Neural crest cell (in vitro differentiated cells): ENCODE data around the gene FAM219B. TPM values are rescaled to one million over a fixed set of nuclear protein-coding genes. Genes with fewer than 3 reads are reported as not detected.

Experiments used
- DNase-seq: peaks from one replicate; pipeline ENCODE4 v3.0.0; 2021; ENCODE audit warnings: low read depth, mixed read lengths, low spot score
- H3K27ac Mint-ChIP-seq: one replicate; pipeline ENCODE4 v1.8.0; 2021; ENCODE audit warnings: mild to moderate bottlenecking, mixed read lengths; ENCODE audit not compliant: unreplicated experiment
- H3K27me3 Mint-ChIP-seq: 2 replicates; pipeline ENCODE4 v1.8.0; 2021; ENCODE audit warnings: low read depth, mild to moderate bottlenecking, mixed read lengths
- H3K36me3 Mint-ChIP-seq: 2 replicates; pipeline ENCODE4 v1.8.0; 2021; ENCODE audit warnings: low read depth, mild to moderate bottlenecking, mixed read lengths
- H3K4me1 Mint-ChIP-seq: 2 replicates; pipeline ENCODE4 v1.8.0; 2021; ENCODE audit warnings: mixed read lengths
- H3K4me3 Mint-ChIP-seq: one replicate; pipeline ENCODE4 v1.8.0; 2021; ENCODE audit warnings: mild to moderate bottlenecking, mixed read lengths
- H3K9me3 Mint-ChIP-seq: 2 replicates; pipeline ENCODE4 v1.8.0; 2021; ENCODE audit warnings: mixed read lengths
- total RNA-seq: library from RNA; stranded (reverse); gene quantifications from 2 replicates; pipeline ENCODE4 v1.2.1, GENCODE V29; 2021
- TF ChIP-seq, protein P1 (sequence below): fragments of 200-600 bp; sonication (generic); conservative IDR thresholded peaks from 2 replicates; pipeline ENCODE4 v1.5.0; 2021; ENCODE audit warnings: antibody characterized with exemption, mild to moderate bottlenecking

The FAM219B gene
- total RNA-seq, 1 donor from 2014 or later: 138 TPM

DNA sequence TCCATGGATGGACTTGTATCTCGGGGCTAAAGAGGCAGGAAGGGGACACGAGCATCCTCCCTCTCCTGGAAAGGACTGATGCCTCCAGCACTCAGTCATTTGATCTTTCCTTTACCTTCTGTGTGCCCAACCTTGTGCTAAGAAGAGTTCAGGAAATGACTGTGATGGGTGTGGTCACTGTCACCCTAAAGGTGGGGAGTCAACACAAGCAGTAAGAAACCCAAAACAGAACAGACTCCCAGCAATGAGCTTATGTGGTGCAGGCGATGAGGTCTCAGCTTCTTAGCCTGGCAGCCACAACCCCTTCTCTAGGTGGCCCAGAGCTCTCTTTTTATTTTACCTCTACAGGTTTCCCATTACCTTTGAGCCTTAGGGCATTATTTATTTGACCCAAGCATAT lies 13.0 kb downstream of the FAM219B start:
- H3K36me3 Mint-ChIP-seq: peaks cover 7% of the 10 kb centered on the region
- no peak overlapping the region for H3K27ac Mint-ChIP-seq

DNA sequence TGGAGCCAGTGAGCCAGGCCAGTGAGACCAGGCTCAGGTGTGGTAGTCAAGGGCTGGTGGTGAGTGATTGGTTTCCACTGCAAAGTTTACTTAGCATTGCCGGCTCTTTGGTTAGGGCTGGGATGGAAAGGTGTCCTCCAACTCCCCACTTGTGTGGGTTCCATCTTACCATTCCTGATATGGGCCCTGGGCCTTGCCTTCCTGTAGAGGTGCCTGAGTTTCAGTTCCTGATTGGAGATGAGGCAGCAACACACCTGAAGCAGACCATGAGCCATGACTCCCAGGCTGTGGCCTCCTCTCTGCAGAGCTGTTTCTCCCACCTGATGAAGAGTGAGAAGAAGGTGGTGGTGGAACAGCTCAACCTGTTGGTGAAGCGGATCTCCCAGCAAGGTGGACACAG lies 13.7 kb downstream of the FAM219B start:
- Mint-ChIP-seq H3K4me3 (peak overlapping the region; percentile 80), H3K4me1 (peaks cover 22% of the 10 kb centered on the region), H3K9me3 (no peaks in the 10 kb centered on the region), H3K36me3 (peaks cover 4% of the 10 kb centered on the region), H3K27ac (no peak overlapping the region), H3K27me3 (no peaks in the 10 kb centered on the region)
- TF ChIP-seq, protein P1, sequence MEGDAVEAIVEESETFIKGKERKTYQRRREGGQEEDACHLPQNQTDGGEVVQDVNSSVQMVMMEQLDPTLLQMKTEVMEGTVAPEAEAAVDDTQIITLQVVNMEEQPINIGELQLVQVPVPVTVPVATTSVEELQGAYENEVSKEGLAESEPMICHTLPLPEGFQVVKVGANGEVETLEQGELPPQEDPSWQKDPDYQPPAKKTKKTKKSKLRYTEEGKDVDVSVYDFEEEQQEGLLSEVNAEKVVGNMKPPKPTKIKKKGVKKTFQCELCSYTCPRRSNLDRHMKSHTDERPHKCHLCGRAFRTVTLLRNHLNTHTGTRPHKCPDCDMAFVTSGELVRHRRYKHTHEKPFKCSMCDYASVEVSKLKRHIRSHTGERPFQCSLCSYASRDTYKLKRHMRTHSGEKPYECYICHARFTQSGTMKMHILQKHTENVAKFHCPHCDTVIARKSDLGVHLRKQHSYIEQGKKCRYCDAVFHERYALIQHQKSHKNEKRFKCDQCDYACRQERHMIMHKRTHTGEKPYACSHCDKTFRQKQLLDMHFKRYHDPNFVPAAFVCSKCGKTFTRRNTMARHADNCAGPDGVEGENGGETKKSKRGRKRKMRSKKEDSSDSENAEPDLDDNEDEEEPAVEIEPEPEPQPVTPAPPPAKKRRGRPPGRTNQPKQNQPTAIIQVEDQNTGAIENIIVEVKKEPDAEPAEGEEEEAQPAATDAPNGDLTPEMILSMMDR: no peak
- no peak for DNase-seq

More for the DNA sequence above, 13.0 kb downstream of the FAM219B start:
- peak overlapping the region; percentile 80 for H3K4me3 Mint-ChIP-seq
- H3K27me3 Mint-ChIP-seq: no peaks in the 10 kb centered on the region
- H3K4me1 Mint-ChIP-seq: peaks cover 22% of the 10 kb centered on the region
- TF ChIP-seq, protein P1: no peak
- H3K9me3 Mint-ChIP-seq: no peaks in the 10 kb centered on the region
- no peak for DNase-seq

- H3K27ac Mint-ChIP-seq: no peak overlapping the region
- no peaks in the 10 kb centered on the region for H3K9me3 Mint-ChIP-seq
- peaks cover 22% of the 10 kb centered on the region for H3K4me1 Mint-ChIP-seq
- TF ChIP-seq, protein P1: no peak
- peaks cover 4% of the 10 kb centered on the region for H3K36me3 Mint-ChIP-seq
- no peaks in the 10 kb centered on the region for H3K27me3 Mint-ChIP-seq
- H3K4me3 Mint-ChIP-seq: peak overlapping the region; percentile 90
- no peak for DNase-seq
Measured at GRCh38 chr15:74892313-74892712, 14.3 kb downstream of the FAM219B start.

DNA sequence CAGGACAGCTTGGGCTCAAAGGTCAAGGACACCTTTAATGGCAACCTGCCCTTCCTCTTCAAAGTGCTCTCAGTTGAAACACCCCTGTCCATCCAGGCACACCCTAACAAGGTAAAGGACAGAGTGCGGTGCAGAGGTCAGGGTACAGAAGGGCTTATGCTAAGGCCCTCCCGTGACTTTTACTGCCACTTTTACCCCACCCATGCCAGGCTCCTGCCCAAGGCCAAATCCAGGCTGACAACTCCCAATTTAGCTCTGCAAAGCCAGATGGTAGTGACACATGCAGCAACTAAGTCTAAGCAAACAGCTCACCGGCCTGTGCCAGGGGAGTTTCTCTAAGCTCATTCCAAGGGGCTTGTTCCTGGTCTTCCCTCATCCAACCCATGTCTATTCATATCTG lies 15.2 kb downstream of the FAM219B start:
- Mint-ChIP-seq H3K4me3 (peak overlapping the region; percentile 90), H3K4me1 (peaks cover 22% of the 10 kb centered on the region), H3K9me3 (no peaks in the 10 kb centered on the region), H3K27ac (no peak overlapping the region), H3K36me3 (peaks cover 4% of the 10 kb centered on the region), H3K27me3 (no peaks in the 10 kb centered on the region)
- no peak for DNase-seq
- TF ChIP-seq, protein P1: no peak

GRCh38 chr15:74890665-74890960 lies 16.0 kb downstream of the FAM219B start:
- Mint-ChIP-seq H3K36me3 (peaks cover 4% of the 10 kb centered on the region), H3K4me1 (peaks cover 22% of the 10 kb centered on the region), H3K9me3 (no peaks in the 10 kb centered on the region), H3K27me3 (no peaks in the 10 kb centered on the region), H3K27ac (peak overlapping the region; percentile 85), H3K4me3 (peak overlapping the region; percentile 90)
- no peak for DNase-seq
- TF ChIP-seq, protein P1: no peak
